GM18951 (cell line): ENCODE data around the gene ST3GAL5.

ENCODE experiments used
- POLR2A ChIP-seq: IDR thresholded peaks from 4 replicates; pipeline ENCODE4 v1.6.1; 2011; ENCODE audit warnings: mild to moderate bottlenecking; ENCODE audit not compliant: insufficient read length, insufficient read depth; ENCODE audit errors: extremely low read depth
- in situ Hi-C: fragments of 300-500 bp; cut with MboI; formaldehyde crosslinking; loops from one replicate; pipeline ENCODE4 v1.12.0; 2022; ENCODE audit warnings: low sequenced_read_pairs, mixed read lengths, inconsistent platforms; ENCODE audit not compliant: unreplicated experiment

ST3GAL5 gene

DNA sequence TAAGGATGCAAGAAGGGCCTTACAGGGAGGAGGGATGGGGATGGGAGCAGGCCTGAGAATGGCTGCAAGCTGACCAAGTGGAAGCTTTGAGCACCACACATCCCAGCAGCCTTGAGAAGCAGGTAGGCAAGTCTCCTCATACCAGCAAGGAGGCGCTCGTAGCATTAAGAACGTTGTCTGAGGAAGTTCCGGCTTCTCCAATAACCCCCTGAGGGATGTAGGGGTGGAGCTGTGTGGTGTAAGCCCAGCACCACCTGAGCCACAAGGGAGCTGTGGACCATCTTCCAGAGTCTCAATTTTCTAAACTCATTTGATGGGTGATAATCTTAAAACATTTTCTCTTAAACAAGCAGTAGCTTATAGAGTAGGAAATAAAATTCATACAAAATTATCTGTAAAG is 50.6 kb downstream of the ST3GAL5 start:
- no peak for TF ChIP-seq POLR2A
- in situ Hi-C loops: no loop called here

DNA sequence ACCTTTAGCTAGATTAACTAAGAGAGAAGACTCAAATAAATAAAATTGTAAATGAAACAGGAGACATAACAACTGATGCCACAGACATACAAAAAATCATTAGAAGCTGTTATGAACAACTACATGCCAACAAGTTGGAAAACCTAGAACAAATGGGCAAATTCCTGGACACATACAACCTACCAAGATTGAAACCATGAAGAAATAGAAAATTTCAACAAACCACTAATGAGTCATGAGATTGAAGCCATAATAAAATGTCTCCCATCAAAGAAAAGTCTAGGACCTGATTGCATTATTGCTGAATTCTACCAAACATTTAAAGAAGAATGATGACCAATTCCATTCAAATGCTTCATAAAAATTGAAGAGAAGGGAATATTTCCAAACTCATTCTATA is 54.3 kb downstream of the ST3GAL5 start:
- no peak for TF ChIP-seq POLR2A
- in situ Hi-C loops: no loop called here

DNA sequence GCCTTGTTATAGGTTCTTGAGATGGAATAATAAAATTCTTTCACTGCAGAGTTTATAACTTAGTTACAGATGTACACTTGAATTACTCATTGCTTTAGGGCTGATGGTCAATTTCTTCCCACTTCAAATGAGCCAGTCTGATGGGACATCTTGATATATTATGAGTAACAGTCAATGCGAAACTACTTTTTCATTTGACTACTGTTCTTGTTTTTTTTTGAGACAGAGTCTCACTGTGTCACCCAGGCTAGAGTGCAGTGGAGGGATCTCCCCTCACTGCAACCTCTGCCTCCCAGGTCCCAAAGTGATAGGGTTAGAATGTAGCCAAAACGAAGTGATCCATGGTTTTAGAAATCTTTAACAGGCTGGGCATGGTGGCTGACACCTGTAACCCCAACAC is 57.1 kb downstream of the ST3GAL5 start:
- in situ Hi-C loops: no loop called here
- TF ChIP-seq POLR2A: no peak

- in situ Hi-C loops: no loop called here
- TF ChIP-seq POLR2A: no peak
Measured at GRCh38 chr2:85830645-85831044, 58.1 kb downstream of the ST3GAL5 start.

DNA sequence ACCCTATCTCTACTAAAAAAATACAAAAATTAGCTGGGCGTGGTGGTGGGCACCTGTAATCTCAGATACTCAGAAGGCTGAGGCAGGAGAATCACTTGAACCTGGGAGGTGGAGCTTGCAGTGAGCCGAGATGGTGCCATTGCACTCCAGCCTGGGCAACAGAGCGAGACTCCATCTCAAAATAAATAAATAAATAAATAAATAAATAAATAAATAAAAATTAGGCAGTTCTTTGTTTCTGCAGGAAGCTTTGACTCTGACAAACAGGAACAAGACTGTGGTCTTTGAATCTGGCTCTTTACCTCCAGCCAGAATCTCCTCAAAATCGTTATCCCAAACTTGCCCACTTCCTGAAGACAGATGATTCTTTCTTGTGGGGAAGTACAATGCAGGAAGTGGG is 59.4 kb downstream of the ST3GAL5 start:
- in situ Hi-C loops: loop anchor here (5.0 kb wide), 1 partner anchor 248 kb away; no protein-coding TSS in a partner anchor

DNA sequence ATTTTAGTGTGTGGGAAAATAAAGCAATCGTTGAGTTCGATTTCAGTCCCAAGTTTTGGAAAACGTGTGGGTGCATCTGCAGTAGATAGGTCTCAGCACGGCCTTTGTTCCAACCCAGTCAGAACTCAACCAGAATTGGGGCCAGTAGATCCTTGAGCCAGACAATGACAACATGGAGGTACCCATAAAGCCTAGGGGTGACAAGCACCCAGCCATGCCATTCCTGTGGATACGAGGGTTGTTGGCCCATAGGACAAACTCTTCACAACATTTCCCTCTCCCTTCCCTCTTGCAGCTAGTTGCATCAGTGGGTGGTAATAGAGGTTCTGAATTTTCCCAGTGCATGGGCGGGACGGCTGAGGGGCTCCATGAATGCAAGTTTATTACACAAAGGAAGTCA is 60.1 kb downstream of the ST3GAL5 start:
- no peak for TF ChIP-seq POLR2A
- in situ Hi-C loops: loop anchor here (5.0 kb wide), 1 partner anchor 249 kb away; no protein-coding TSS in a partner anchor

GRCh38 chr2:85827879-85828569 is 60.8 kb downstream of the ST3GAL5 start:
- in situ Hi-C loops: loop anchor here (5.0 kb wide), 1 partner anchor 249 kb away; no protein-coding TSS in a partner anchor
- no peak for TF ChIP-seq POLR2A

DNA sequence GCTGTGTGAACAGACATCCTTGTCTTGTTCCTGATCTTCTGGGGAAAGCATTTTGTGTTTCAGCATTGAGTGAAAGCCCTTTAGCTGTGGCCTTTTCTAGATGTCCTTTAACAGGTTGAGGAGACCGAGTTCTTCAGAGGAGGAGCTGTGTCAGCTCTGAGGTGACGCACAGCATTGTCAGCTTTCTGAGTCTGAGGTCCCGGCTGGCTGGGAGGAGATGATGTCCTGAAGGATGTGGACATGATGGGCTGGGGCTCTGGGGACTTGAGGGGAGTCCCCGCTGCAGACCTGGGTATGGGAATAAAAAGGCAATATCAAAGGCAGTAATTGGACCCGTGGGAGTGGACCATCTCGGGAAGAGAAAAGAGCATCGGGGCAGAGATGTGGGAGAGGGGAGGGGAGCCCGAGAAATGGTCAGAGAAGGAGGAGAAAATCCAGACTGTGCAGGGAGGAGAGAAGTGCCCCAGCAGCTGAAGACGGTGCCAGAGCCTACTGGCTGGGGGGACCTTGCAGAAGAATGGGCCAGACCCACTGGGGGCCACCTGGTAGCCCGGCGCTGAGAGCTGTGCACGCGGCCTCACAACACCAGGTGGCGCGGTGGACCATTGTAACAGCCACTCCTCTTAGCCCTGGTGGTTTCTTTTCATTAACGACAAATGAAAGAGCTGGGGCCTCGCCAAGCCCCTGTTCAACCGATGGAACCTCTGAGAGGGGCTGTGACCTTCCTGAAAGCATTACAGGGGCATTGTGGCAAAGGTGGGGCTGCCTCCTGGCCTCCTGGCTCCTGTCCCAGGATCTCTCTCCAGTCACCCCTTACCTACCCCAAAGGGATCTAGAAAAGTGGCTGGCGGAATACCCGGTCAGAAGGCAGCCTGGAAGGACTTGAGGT is 61.6 kb downstream of the ST3GAL5 start:
- in situ Hi-C loops: loop anchor here (5.0 kb wide), 1 partner anchor 250 kb away; no protein-coding TSS in a partner anchor

DNA sequence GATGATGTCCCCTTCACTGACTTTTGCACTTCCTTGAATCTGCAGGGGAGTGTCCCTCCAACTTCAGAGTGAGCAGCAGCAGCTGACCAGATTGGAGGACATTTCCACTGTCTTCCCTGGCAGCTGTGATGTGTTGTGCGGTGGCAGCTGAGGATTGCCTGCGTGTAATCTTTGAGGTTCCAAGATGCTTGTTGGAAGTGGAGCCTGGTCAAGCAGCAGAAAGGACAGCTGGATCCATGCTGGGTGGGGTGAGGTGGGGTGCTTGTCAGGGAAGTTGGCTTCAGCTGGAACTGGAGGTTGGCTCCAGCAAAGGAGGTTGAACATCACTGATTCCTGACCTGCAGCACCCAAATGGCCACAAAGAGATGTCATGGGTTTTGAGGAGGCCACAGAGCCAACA is 64.8 kb downstream of the ST3GAL5 start:
- TF ChIP-seq POLR2A: no peak
- in situ Hi-C loops: no loop called here

More for the DNA sequence above, 61.6 kb downstream of the ST3GAL5 start:
- no peak for TF ChIP-seq POLR2A

- TF ChIP-seq POLR2A: no peak
- in situ Hi-C loops: no loop called here
Measured at GRCh38 chr2:85822766-85823165, 66.0 kb downstream of the ST3GAL5 start.

DNA sequence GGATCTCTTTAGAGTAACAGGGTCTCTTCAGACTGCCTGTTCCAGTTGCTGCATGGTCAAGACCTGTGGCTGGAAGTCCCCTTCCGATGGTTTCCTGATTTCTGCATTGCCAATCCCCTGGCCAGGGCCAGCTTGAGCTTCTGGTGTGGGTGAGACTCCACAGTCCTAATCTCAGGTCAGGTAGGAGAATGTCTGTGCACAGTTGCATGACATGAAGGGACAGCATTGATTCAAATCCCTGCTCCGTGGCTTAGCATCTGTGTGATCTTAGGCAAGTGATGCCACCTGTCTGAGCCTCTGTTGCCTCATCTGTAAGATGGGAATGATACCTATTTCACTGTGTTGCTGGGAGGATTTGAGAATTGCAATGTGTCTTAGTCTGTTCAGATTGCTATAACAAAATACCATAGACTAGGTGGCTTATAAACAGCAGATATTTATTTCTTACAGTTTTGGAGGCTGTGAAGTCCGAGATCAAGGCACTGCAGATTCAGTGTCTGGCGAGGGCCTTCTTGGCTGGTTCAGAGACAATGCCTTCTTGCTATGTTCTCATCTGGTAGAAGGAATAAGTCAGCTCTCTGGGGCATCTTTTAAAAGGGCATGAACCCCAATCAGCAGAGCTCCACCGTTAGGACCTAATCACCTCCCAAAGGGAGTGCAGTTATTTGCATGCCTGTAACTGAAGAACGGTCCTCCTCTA is 68.8 kb downstream of the ST3GAL5 start:
- in situ Hi-C loops: no loop called here

DNA sequence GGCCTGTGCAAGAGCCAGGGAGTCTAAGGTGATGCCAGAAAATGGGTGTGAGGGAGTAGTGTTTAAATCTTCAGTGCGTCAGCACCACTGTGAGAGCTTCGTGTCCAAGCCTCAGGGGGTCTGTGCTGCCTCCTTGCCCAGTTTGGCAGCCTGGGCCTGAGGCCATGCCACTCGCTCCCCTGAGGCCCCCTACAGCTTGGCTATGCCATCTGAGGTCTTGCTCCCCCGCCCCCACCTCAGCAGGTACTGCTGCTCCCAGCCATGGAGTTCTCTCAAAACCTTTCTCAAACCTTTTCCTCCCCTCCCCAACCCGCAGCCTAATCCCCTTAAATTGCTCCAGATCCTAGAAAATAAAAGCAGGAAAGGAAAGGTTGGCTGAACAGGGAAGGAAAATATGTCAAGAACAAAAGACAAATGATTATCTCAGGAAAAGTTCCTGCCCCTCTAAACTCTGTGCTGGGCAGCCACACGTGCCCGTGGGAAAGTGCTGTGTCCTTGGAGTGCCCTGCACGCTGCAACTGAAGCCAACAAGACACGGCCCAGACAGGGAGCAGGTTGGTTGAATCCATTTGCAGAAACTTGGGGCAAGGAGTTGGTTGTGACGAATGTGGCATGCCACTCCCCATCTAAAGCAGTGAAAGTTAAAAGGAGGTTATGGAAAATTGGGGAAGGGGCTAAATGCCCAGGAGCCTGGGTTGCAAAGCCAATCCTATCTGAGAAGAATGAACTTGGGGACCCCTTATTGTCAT is 73.8 kb downstream of the ST3GAL5 start:
- no peak for TF ChIP-seq POLR2A
- in situ Hi-C loops: loop anchor here (5.0 kb wide), 1 partner anchor 78 kb away; no protein-coding TSS in a partner anchor

More for the DNA sequence above, 68.8 kb downstream of the ST3GAL5 start:
- no peak for TF ChIP-seq POLR2A
